M059J (cell line): ENCODE data around the gene SLC7A11. TPM values are rescaled to one million over a fixed set of nuclear protein-coding genes. Genes with fewer than 3 reads are reported as not detected.

Experiments used
- DNase-seq: peaks from one replicate; pipeline ENCODE4 v3.0.0-alpha.2; 2012; ENCODE audit warnings: low read depth
- total RNA-seq: library from RNA; depleted of rRNA; stranded (reverse); fragments of >200 nt; shearing (Covaris generic); gene quantifications from 2 replicates; pipeline ENCODE4 v1.2.3, GENCODE V29; 2014; rRNA removed

SLC7A11 gene
- 7.8 and 9.2 TPM in 2 replicates for total RNA-seq

GRCh38 chr4:138242076-138242833 is at the start of gene SLC7A11:
Gene SLC7A11, minus strand, starts transcription at chr4:138242349. Its CDS starts 280 bp downstream, at chr4:138242069.
- peak; percentile 96 for DNase-seq

- no peak for DNase-seq
Measured at GRCh38 chr4:138291431-138291830, 49.3 kb upstream of the SLC7A11 start.

- peak; percentile 32 for DNase-seq
Measured at GRCh38 chr4:138290805-138291204, 48.7 kb upstream of the SLC7A11 start.

- DNase-seq, result peak; percentile 7
Measured at GRCh38 chr4:138279286-138279685, 37.1 kb upstream of the SLC7A11 start.

- no peak for DNase-seq
Measured at GRCh38 chr4:138277133-138277532, 35.0 kb upstream of the SLC7A11 start.

GRCh38 chr4:138275963-138276621 is 33.9 kb upstream of the SLC7A11 start:
- peak; percentile 93 for DNase-seq

- DNase-seq, result peak; percentile 38
Measured at GRCh38 chr4:138275216-138275615, 33.1 kb upstream of the SLC7A11 start.

- peak; percentile 16 for DNase-seq
Measured at GRCh38 chr4:138269175-138269574, 27.0 kb upstream of the SLC7A11 start.

- DNase-seq, result no peak
Measured at GRCh38 chr4:138267835-138268234, 25.7 kb upstream of the SLC7A11 start.

GRCh38 chr4:138266948-138267347 is 24.8 kb upstream of the SLC7A11 start:
- no peak for DNase-seq

- DNase-seq, result no peak
Measured at GRCh38 chr4:138263247-138263816, 21.2 kb upstream of the SLC7A11 start.

GRCh38 chr4:138262469-138262868 is 20.3 kb upstream of the SLC7A11 start:
- DNase-seq, result no peak

GRCh38 chr4:138262030-138262429 is 19.9 kb upstream of the SLC7A11 start:
- DNase-seq, result no peak

- DNase-seq, result peak; percentile 78
Measured at GRCh38 chr4:138259824-138260223, 17.7 kb upstream of the SLC7A11 start.

GRCh38 chr4:138259271-138259670 is 17.1 kb upstream of the SLC7A11 start:
- DNase-seq, result no peak

- DNase-seq, result no peak
Measured at GRCh38 chr4:138256608-138257007, 14.5 kb upstream of the SLC7A11 start.

GRCh38 chr4:138255917-138256597 is 13.9 kb upstream of the SLC7A11 start:
- no peak for DNase-seq

- DNase-seq, result no peak
Measured at GRCh38 chr4:138252551-138252950, 10.4 kb upstream of the SLC7A11 start.

- DNase-seq, result no peak
Measured at GRCh38 chr4:138251938-138252337, 9.8 kb upstream of the SLC7A11 start.

GRCh38 chr4:138249132-138249531 is 7.0 kb upstream of the SLC7A11 start:
- no peak for DNase-seq

GRCh38 chr4:138248058-138248457 is 5.9 kb upstream of the SLC7A11 start:
- DNase-seq, result no peak

- no peak for DNase-seq
Measured at GRCh38 chr4:138247643-138248042, 5.5 kb upstream of the SLC7A11 start.
